ENCODE data around the gene CEP44. TPM values are rescaled to one million over a fixed set of nuclear protein-coding genes. Genes with fewer than 3 reads are reported as not detected.

CEP44 gene
- total RNA-seq, 1 donor from 2014 or later = 11.5 TPM

DNA sequence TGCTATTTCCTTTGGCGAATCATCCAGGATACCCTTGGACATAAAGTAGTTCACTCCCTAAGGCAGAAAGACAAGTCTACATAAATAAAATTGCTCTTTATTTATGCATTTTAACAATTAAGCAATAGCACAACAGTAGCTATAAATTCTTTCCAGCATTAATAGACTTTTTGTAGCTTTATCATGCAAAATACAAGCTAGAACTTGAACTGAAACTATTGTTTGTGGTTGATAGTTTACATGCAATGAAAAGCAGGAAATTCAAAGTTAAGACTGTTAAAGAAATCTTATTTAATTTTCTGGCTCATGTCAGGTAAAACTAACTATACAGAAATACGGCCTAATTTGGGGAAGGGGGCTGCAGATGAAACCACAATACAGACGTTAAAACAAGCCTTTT, 42.5 kb upstream of the CEP44 start:
- Mint-ChIP-seq H3K27ac (ENCODE audit: unreplicated experiment) (no peak overlapping the region), H3K36me3 (ENCODE audit: low read depth, unreplicated experiment) (no peaks in the 10 kb centered on the region), H3K27me3 (ENCODE audit: low read depth, unreplicated experiment) (no peaks in the 10 kb centered on the region), H3K4me3 (ENCODE audit: unreplicated experiment) (no peak overlapping the region), H3K9me3 (ENCODE audit: unreplicated experiment) (no peaks in the 10 kb centered on the region), H3K4me1 (ENCODE audit: low read depth, unreplicated experiment) (peaks cover 7% of the 10 kb centered on the region)
- H3K4me2 ChIP-seq (ENCODE audit: low read length) = no peak overlapping the region
- no peak overlapping the region for H3K4me3 ChIP-seq (ENCODE audit: insufficient read depth, low read depth, low read length)
- H3K27ac ChIP-seq (ENCODE audit: low read depth, low read length) = no peak overlapping the region
- no peaks in the 10 kb centered on the region for H3K4me1 ChIP-seq (ENCODE audit: insufficient read depth, low read length)
- TF ChIP-seq, protein P1, sequence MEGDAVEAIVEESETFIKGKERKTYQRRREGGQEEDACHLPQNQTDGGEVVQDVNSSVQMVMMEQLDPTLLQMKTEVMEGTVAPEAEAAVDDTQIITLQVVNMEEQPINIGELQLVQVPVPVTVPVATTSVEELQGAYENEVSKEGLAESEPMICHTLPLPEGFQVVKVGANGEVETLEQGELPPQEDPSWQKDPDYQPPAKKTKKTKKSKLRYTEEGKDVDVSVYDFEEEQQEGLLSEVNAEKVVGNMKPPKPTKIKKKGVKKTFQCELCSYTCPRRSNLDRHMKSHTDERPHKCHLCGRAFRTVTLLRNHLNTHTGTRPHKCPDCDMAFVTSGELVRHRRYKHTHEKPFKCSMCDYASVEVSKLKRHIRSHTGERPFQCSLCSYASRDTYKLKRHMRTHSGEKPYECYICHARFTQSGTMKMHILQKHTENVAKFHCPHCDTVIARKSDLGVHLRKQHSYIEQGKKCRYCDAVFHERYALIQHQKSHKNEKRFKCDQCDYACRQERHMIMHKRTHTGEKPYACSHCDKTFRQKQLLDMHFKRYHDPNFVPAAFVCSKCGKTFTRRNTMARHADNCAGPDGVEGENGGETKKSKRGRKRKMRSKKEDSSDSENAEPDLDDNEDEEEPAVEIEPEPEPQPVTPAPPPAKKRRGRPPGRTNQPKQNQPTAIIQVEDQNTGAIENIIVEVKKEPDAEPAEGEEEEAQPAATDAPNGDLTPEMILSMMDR (IDR thresholded peaks at IDR 0.05; ENCODE audit: insufficient read depth, low read depth, low read length) = no peak
- no peak for TF ChIP-seq EZH2 (IDR thresholded peaks at IDR 0.05; ENCODE audit: insufficient read depth, low read length)
- DNase-seq (ENCODE audit: low read depth) (no peak), FAIRE-seq (peak; percentile 26)
- H3K79me2 ChIP-seq (ENCODE audit: insufficient read depth, low read length) = no peaks in the 10 kb centered on the region
- H3K36me3 ChIP-seq (ENCODE audit: insufficient read depth, low read length) = peaks cover 4% of the 10 kb centered on the region
- no peak overlapping the region for H2AFZ ChIP-seq (ENCODE audit: low read depth, low read length)
- no peak overlapping the region for H3K9ac ChIP-seq (ENCODE audit: low read length)
- no peaks in the 10 kb centered on the region for H3K9me3 ChIP-seq (ENCODE audit: insufficient read depth, low read depth, low read length)
- no peaks in the 10 kb centered on the region for H3K27me3 ChIP-seq (ENCODE audit: insufficient read depth, low read length)
- no peaks in the 10 kb centered on the region for H4K20me1 ChIP-seq (ENCODE audit: insufficient read depth, low read length)

- DNase-seq (ENCODE audit: low read depth) (peak; percentile 22), FAIRE-seq (peak; percentile 68)
- Mint-ChIP-seq H3K27me3 (ENCODE audit: low read depth, unreplicated experiment) (no peaks in the 10 kb centered on the region), H3K36me3 (ENCODE audit: low read depth, unreplicated experiment) (no peaks in the 10 kb centered on the region), H3K4me3 (ENCODE audit: unreplicated experiment) (no peak overlapping the region), H3K4me1 (ENCODE audit: low read depth, unreplicated experiment) (peaks cover 7% of the 10 kb centered on the region), H3K9me3 (ENCODE audit: unreplicated experiment) (no peaks in the 10 kb centered on the region), H3K27ac (ENCODE audit: unreplicated experiment) (no peak overlapping the region)
- Histone ChIP-seq H3K27me3 (ENCODE audit: insufficient read depth, low read length) (no peaks in the 10 kb centered on the region), H3K4me2 (ENCODE audit: low read length) (no peak overlapping the region), H3K36me3 (ENCODE audit: insufficient read depth, low read length) (no peaks in the 10 kb centered on the region), H2AFZ (ENCODE audit: low read depth, low read length) (no peak overlapping the region), H3K4me1 (ENCODE audit: insufficient read depth, low read length) (no peaks in the 10 kb centered on the region), H4K20me1 (ENCODE audit: insufficient read depth, low read length) (no peaks in the 10 kb centered on the region), H3K9me3 (ENCODE audit: insufficient read depth, low read depth, low read length) (no peaks in the 10 kb centered on the region), H3K27ac (ENCODE audit: low read depth, low read length) (no peak overlapping the region), H3K79me2 (ENCODE audit: insufficient read depth, low read length) (no peaks in the 10 kb centered on the region), H3K4me3 (ENCODE audit: insufficient read depth, low read depth, low read length) (no peak overlapping the region), H3K9ac (ENCODE audit: low read length) (no peak overlapping the region)
- TF ChIP-seq EZH2 (IDR thresholded peaks at IDR 0.05; ENCODE audit: insufficient read depth, low read length) = no peak
- TF ChIP-seq, protein P1 (IDR thresholded peaks at IDR 0.05; ENCODE audit: insufficient read depth, low read depth, low read length) = no peak
Measured at GRCh38 chr4:174244441-174244840, 39.3 kb upstream of the CEP44 start.

- H3K4me1 Mint-ChIP-seq (ENCODE audit: low read depth, unreplicated experiment) = peaks cover 7% of the 10 kb centered on the region
- H3K27me3 Mint-ChIP-seq (ENCODE audit: low read depth, unreplicated experiment) = no peaks in the 10 kb centered on the region
- Histone ChIP-seq H2AFZ (ENCODE audit: low read depth, low read length) (no peak overlapping the region), H3K4me3 (ENCODE audit: insufficient read depth, low read depth, low read length) (no peak overlapping the region), H3K9ac (ENCODE audit: low read length) (no peak overlapping the region), H3K27ac (ENCODE audit: low read depth, low read length) (no peak overlapping the region), H3K36me3 (ENCODE audit: insufficient read depth, low read length) (no peaks in the 10 kb centered on the region), H3K4me1 (ENCODE audit: insufficient read depth, low read length) (no peaks in the 10 kb centered on the region), H3K27me3 (ENCODE audit: insufficient read depth, low read length) (no peaks in the 10 kb centered on the region), H4K20me1 (ENCODE audit: insufficient read depth, low read length) (no peaks in the 10 kb centered on the region), H3K4me2 (ENCODE audit: low read length) (no peak overlapping the region), H3K79me2 (ENCODE audit: insufficient read depth, low read length) (no peaks in the 10 kb centered on the region), H3K9me3 (ENCODE audit: insufficient read depth, low read depth, low read length) (no peaks in the 10 kb centered on the region)
- no peaks in the 10 kb centered on the region for H3K9me3 Mint-ChIP-seq (ENCODE audit: unreplicated experiment)
- no peak overlapping the region for H3K27ac Mint-ChIP-seq (ENCODE audit: unreplicated experiment)
- TF ChIP-seq, protein P1 (IDR thresholded peaks at IDR 0.05; ENCODE audit: insufficient read depth, low read depth, low read length) = no peak
- no peak for TF ChIP-seq EZH2 (IDR thresholded peaks at IDR 0.05; ENCODE audit: insufficient read depth, low read length)
- H3K36me3 Mint-ChIP-seq (ENCODE audit: low read depth, unreplicated experiment) = no peaks in the 10 kb centered on the region
- DNase-seq (ENCODE audit: low read depth) = no peak
- no peak overlapping the region for H3K4me3 Mint-ChIP-seq (ENCODE audit: unreplicated experiment)
- no peak for FAIRE-seq
Measured at GRCh38 chr4:174245714-174246113, 38.0 kb upstream of the CEP44 start.
